H1 (cell line): ENCODE results near the gene USE1. TPM values are rescaled to one million over a fixed set of nuclear protein-coding genes. Genes with fewer than 3 reads are reported as not detected.

Source experiments
- BCL11A ChIP-seq, 2 experiments: IDR thresholded peaks; one replicate each; pipeline ENCODE4 v1.6.1; 2011; ENCODE audit warnings: low read depth in 2 of 2, low read length in 2 of 2, mild to moderate bottlenecking in 2 of 2
- CEBPB ChIP-seq: IDR thresholded peaks from 2 replicates; pipeline ENCODE4 v1.6.1; 2012; ENCODE audit warnings: low read depth, low read length
- HDAC2 ChIP-seq, 2 experiments: fragments of 300-600 bp in 1 of 2; sonication (generic) in 1 of 2; IDR thresholded peaks; 2 replicates each; pipeline ENCODE4 v1.6.1; 2011 to 2012; ENCODE audit warnings: low read depth in 2 of 2, low read length in 2 of 2, mild to moderate bottlenecking in 2 of 2, moderate library complexity in 2 of 2, borderline replicate concordance in 1 of 2, inconsistent platforms in 1 of 2
- JUND ChIP-seq: IDR thresholded peaks from 2 replicates; pipeline ENCODE4 v1.6.1; 2011; ENCODE audit warnings: mild to moderate bottlenecking, improper control_type of control experiment, low read length
- KDM4A ChIP-seq: IDR thresholded peaks from one replicate; pipeline ENCODE4 v1.7.1; 2012; ENCODE audit warnings: low read depth, mild to moderate bottlenecking, moderate library complexity, low read length, inconsistent platforms; ENCODE audit not compliant: severe bottlenecking
- KDM5A ChIP-seq: fragments of 200-600 bp; IDR thresholded peaks from 2 replicates; pipeline ENCODE4 v1.7.1; 2012; ENCODE audit warnings: mild to moderate bottlenecking, low read length, inconsistent platforms, mixed read lengths
- NRF1 ChIP-seq: IDR thresholded peaks from 2 replicates; pipeline ENCODE4 v1.6.1; 2011; ENCODE audit warnings: mild to moderate bottlenecking, low read depth, low read length, improper control_type of control experiment
- PHF8 ChIP-seq: fragments of 200-600 bp; sonication (generic); conservative IDR thresholded peaks from 2 replicates; pipeline ENCODE4 v1.7.1; 2012; ENCODE audit warnings: low read depth, mild to moderate bottlenecking, inconsistent platforms, low read length, moderate library complexity
- RAD21 ChIP-seq, 2 experiments: IDR thresholded peaks in 1 of 2; conservative IDR thresholded peaks in 1 of 2; 2 replicates each; pipeline ENCODE4 v1.6.1; 2011; ENCODE audit warnings: low read depth in 2 of 2, low read length in 2 of 2, improper control_type of control experiment in 1 of 2, inconsistent platforms in 1 of 2, mild to moderate bottlenecking in 1 of 2, moderate library complexity in 1 of 2
- RXRA ChIP-seq: IDR thresholded peaks from 2 replicates; pipeline ENCODE4 v1.6.1; 2011; ENCODE audit warnings: low read depth, mild to moderate bottlenecking, low read length, moderate library complexity; ENCODE audit not compliant: insufficient read depth
- SIN3A ChIP-seq, 2 experiments: IDR thresholded peaks in 1 of 2; conservative IDR thresholded peaks in 1 of 2; 2 replicates each; pipeline ENCODE4 v1.6.1; 2011 to 2012; ENCODE audit warnings: low read length in 2 of 2, improper control_type of control experiment in 1 of 2, low read depth in 1 of 2, mild to moderate bottlenecking in 1 of 2
- TAF1 ChIP-seq: IDR thresholded peaks from 2 replicates; pipeline ENCODE4 v1.6.1; 2011; ENCODE audit warnings: mild to moderate bottlenecking, low read depth, low read length
- TBP ChIP-seq: IDR thresholded peaks from 2 replicates; pipeline ENCODE4 v1.6.1; 2011; ENCODE audit warnings: low read depth, low read length, improper control_type of control experiment
- TEAD4 ChIP-seq: IDR thresholded peaks from 2 replicates; pipeline ENCODE4 v1.6.1; 2012; ENCODE audit warnings: low read depth, low read length, inconsistent platforms, mixed read lengths
- polyA plus RNA-seq, 7 experiments: library from polyadenylated mRNA; depleted of rRNA in 3 of 7; stranded (reverse) in 5 of 7; unstranded in 2 of 7; fragments of >200 nt in 5 of 7; fragments of 200-250 nt in 2 of 7; gene quantifications; 1 replicate in 5 of 7; 2 replicates in 1 of 7; 4 replicates in 1 of 7; pipeline versions ENCODE4 v1.2.1 to v1.2.3, GENCODE V29; 2011 to 2013; ENCODE audit warnings: missing spikeins in 2 of 7, mixed read lengths in 2 of 7
- total RNA-seq: library from RNA; stranded (reverse); fragmentation: NEBNext Ultra II Directional; extraction: Animal tissue kit (Norgen Biotek cat#: 25700); gene quantifications from 2 replicates; pipeline ENCODE4 v1.2.1, GENCODE V29; 2021
- TF ChIP-seq, protein P1 (sequence below): IDR thresholded peaks from 2 replicates; pipeline ENCODE4 v1.6.1; 2012; ENCODE audit warnings: inconsistent platforms
- TF ChIP-seq, protein P2 (sequence below), 3 experiments: IDR thresholded peaks; 1 replicate in 2 of 3; 2 replicates in 1 of 3; pipeline versions ENCODE4 v1.5.1 to v1.6.1; 2011; ENCODE audit warnings: low read length in 3 of 3, mild to moderate bottlenecking in 3 of 3, inconsistent platforms in 2 of 3, low read depth in 1 of 3, moderate library complexity in 1 of 3; ENCODE audit not compliant: insufficient read depth in 1 of 3; ENCODE audit errors: control extremely low read depth in 1 of 3

USE1 gene
- total and polyA plus RNA-seq, 2 of the 8 experiments (the other 6 are each of a cell fraction or from before 2014, with no cell fraction given): 8.7 to 13.9 TPM

DNA sequence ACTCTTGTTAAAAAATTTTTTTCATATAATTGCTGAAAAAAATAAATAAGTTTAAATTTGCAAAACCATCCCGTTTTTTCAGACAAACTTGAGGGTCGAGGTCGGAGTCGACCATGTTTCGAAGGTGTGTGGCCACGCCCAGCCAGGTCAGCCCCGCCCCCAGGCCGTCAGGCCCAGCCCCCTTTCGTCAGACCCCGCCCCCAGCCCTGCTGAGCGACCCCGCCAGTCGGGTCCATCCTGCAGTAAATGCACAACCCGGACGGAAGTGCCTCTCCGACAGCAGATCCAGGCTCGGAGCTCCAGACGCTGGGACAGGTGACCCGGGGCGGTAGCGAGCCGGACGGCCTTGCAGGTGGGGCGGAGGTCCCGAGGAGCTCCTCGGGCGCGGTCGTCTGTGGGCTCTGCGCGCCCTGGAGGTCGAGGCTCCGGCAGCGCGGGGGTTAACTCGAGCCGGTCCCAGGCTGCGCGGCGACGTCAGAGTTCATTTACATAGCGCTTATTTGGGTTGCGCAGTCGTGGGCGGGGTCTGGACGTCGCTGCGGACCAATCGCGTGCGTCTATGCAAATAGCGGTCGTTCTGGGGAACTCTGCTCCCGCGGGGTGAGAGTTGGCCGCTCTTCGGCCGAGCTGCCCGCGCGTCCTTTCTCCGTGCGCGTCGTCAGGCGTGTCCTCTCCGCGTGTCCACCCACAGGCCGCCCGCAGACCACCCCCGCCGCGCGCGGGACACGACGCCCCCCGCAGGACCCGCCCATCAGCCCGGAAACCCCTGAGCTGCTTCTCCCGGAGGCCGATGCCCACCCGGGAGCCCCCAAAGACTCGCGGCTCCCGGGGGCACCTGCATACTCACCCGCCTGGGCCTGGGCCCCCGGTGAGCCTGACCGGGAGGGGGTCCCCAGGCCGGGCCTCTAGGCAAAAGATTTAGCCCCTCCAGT is 11.1 kb downstream of the USE1 start, which contains the start of gene OCEL1 (continued):
- TF ChIP-seq, protein P1, sequence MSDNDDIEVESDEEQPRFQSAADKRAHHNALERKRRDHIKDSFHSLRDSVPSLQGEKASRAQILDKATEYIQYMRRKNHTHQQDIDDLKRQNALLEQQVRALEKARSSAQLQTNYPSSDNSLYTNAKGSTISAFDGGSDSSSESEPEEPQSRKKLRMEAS: peak; percentile 58; the same call in 1 of the 2 replicates
- TF ChIP-seq RAD21 (IDR thresholded peaks at IDR 0.05 in 1 of 2, conservative IDR thresholded peaks at IDR 0.05 in 1 of 2; ENCODE audit: low read depth in 2 of 2, low read length in 2 of 2) (no peak), HDAC2 (IDR thresholded peaks at IDR 0.05; ENCODE audit: borderline replicate concordance in 1 of 2, low read depth in 2 of 2, low read length in 2 of 2) (peak in 1 of 2 experiments; percentile 34; a peak in 1 of 4 replicates), TEAD4 (no peak), CEBPB (peak; percentile 89), KDM4A (peak; percentile 86), KDM5A (peak; percentile 38; the same call in 1 of the 2 replicates), TBP (peak; percentile 35; the same call in 1 of the 2 replicates), TAF1 (peak; percentile 76), NRF1 (peak; percentile 37; the same call in 1 of the 2 replicates), PHF8 (peak; percentile 74), SIN3A (conservative IDR thresholded peaks at IDR 0.05 in 1 of 2, IDR thresholded peaks at IDR 0.05 in 1 of 2; ENCODE audit: low read depth in 1 of 2, low read length in 2 of 2) (no peak; a peak in 1 of 4 replicates), RXRA (no peak), JUND (no peak), BCL11A (IDR thresholded peaks at IDR 0.05; ENCODE audit: low read depth in 2 of 2, low read length in 2 of 2) (no peak)
- TF ChIP-seq, protein P2, sequence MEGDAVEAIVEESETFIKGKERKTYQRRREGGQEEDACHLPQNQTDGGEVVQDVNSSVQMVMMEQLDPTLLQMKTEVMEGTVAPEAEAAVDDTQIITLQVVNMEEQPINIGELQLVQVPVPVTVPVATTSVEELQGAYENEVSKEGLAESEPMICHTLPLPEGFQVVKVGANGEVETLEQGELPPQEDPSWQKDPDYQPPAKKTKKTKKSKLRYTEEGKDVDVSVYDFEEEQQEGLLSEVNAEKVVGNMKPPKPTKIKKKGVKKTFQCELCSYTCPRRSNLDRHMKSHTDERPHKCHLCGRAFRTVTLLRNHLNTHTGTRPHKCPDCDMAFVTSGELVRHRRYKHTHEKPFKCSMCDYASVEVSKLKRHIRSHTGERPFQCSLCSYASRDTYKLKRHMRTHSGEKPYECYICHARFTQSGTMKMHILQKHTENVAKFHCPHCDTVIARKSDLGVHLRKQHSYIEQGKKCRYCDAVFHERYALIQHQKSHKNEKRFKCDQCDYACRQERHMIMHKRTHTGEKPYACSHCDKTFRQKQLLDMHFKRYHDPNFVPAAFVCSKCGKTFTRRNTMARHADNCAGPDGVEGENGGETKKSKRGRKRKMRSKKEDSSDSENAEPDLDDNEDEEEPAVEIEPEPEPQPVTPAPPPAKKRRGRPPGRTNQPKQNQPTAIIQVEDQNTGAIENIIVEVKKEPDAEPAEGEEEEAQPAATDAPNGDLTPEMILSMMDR (IDR thresholded peaks at IDR 0.05; ENCODE audit: control extremely low read depth in 1 of 3, insufficient read depth in 1 of 3, low read depth in 1 of 3, low read length in 3 of 3): no peak
